Measurements from ENCODE around the gene VWC2.

- TF ChIP-seq CTCF (IDR thresholded peaks at IDR 0.05): no peak
- TF ChIP-seq POLR2A (IDR thresholded peaks at IDR 0.05): no peak
These were observed 10.0 kb downstream of the VWC2 start for GRCh38 chr7:49783446-49783845.

Measured in lower leg skin (tissue), 3 donors.